Activated CD8-positive, alpha-beta memory T cell treated with anti-CD3 and anti-CD28 coated beads for 36 hours (primary cell): ENCODE measurements around the gene PUM1. TPM values are rescaled to one million over a fixed set of nuclear protein-coding genes. Genes with fewer than 3 reads are reported as not detected.

Experiments used
- CTCF ChIA-PET: fragments of 350-600 bp; sonication (Branson Sonifier 250); formaldehyde crosslinking; loops from one replicate; lab custom pipeline; 2021; ENCODE audit warnings: antibody characterized with exemption; lab: Charles Lee
- POLR2A ChIA-PET: fragments of 350-600 bp; sonication (Branson Sonifier 250); formaldehyde crosslinking; loops from one replicate; lab custom pipeline; 2021; ENCODE audit warnings: antibody characterized with exemption; lab: Charles Lee
- total RNA-seq, 2 experiments: library from RNA; stranded (reverse); gene quantifications; one replicate each; pipeline ENCODE4 v1.2.3, GENCODE V29; 2021

PUM1 gene
- total RNA-seq, 2 experiments from 2014 or later: 94.9 to 104 TPM

DNA sequence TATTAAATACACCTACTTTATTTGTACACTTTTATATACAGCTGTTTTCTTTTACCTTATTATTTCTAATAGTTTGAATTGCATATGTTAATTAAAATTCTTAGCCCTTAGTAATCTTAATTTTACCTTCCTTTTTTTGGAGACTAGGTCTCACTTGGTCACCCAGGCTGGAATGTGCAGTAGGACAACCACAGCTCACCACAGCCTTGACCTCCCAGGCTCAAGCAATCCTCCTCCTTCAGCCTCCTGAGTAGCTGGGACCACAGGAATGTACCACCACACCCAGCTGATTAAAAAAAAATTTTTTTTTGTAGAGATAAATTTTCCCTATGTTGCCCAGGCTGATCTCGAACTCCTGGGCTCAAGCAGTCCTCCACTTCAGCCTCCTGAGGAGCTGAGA lies 141.9 kb downstream of the PUM1 start:
- ChIA-PET POLR2A (no interaction called here), CTCF (interaction anchor here (1.6 kb wide), 1 partner anchor 122 kb away, joined by 5 read pairs; no protein-coding TSS in a partner anchor)

DNA sequence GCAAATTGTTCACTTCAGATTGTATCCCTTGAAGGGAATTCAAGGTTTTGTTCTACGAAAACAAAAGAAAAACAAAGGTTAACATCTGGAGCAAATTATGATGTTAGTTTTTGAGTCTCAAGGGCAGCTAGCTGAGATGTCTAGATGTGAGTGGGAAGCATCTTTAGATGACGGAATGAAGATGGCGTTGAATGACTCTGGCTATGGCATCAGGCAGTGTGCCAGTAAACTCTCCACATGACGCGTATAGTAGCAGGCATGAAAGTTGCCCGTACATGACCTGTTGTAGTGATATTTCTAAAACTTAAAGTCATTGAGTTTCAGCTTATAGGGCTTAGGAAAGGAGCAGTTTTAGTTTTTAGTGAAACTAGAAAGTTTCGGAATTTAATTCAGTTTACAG lies 144.7 kb downstream of the PUM1 start:
- ChIA-PET POLR2A (no interaction called here), CTCF (interaction anchor here (0.8 to 3.4 kb wide), 4 partner anchors 10 to 138 kb away, joined by 3 to 18 read pairs (median 8); no protein-coding TSS in a partner anchor)

DNA sequence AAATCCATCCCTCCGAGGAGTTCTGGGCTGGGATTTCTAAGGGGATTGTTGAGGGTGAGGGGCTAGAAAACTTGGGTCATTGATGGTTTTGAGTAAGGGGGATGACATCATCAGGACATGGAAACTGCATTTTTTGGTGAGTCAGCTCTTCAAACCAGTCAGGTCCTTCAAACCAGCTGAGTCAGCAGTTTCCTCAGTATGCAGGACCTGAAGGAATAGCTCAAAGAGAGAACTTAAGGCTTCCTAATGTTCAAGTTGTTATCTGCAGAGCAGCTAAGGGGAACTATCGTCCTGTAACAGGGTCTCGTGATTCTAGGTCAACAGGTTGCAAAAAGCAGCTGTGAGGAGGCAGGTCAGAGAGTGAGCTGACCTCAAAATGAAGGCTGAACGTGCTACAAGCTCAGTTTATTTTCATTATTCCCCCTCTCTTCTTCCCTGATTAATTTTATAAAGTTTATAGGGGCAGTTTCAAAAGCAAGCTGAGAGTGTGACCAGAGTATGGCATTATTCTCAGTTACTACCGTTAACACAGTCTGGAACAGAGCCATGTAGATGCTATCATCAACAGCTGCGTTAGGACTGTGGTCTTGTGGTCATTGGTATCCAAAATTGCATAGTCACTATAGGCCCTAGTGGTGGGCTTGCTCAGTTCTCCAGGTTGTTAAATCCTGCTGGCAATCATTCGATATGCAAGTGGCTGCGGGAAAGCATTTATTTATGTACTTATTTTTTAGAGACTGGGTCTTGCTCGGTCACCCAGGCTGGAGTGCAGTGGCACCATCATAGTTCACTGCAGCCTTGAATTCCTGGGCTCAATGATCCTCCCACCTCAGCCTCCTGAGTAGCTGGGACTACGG lies 146.3 kb downstream of the PUM1 start:
- CTCF ChIA-PET: interaction anchor here (1.3 to 3.4 kb wide), 5 partner anchors 9 to 137 kb away, joined by 3 to 18 read pairs (median 8); no protein-coding TSS in a partner anchor
- POLR2A ChIA-PET: no interaction called here

DNA sequence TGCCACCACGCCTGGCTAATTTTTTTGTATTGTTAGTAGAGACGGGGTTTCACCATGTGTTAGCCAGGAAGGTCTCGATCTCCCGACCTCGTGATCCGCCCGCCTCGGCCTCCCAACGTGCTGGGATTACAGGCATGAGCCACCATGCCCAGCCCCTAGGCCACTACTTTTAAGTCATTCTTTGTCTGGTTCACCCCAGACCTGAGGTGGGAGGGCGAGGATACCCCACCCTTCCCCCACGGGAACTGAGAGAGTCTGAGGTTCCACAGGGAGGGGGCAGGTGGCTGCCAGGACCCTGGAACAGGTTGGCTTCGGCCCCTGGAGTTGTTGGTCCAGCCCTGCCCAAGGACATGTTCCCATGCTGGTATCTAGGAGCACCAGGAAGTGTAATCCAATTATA lies 149.2 kb downstream of the PUM1 start:
- CTCF ChIA-PET: interaction anchor here (1.7 kb wide), 1 partner anchor 115 kb away, joined by 4 read pairs; no protein-coding TSS in a partner anchor

DNA sequence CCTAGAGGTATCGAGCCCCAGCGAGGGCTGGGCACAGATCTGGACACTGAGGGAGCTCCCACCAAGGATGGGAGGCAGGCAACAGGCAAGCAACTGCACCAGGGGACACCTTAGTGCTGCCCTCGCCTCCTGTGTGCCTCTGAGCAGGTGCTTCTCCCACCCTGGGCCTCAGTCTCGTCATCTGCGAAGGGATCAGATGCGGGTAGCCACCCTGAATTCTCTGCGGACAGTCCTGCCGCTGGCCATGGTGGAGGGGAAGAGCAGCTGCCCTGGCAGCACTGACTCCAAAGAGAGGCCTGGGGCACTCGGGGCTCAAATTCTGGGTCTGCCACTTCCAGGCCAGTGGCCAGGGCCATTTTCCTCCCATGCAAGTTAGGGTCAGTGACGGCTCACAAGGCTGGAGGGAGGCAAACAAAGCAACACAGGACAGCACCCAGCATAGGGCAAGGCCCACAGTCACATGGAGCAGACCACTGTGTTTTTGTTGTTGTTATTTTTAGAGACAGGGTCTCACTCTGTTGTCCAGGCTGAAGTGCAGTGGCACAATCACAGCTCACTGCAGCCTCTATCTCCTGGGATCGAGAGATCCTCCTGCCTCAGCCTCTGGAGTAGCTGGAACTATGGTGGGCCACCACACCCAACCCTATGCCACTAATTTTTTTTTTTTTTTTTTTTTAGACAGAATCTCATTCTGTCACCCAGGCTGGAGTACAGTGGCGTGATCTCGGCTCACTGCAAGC lies 149.9 kb downstream of the PUM1 start:
- POLR2A ChIA-PET: no interaction called here
- CTCF ChIA-PET: interaction anchor here (1.7 kb wide), 1 partner anchor 114 kb away, joined by 4 read pairs; no protein-coding TSS in a partner anchor

More for the DNA sequence above, 149.2 kb downstream of the PUM1 start:
- POLR2A ChIA-PET: no interaction called here

DNA sequence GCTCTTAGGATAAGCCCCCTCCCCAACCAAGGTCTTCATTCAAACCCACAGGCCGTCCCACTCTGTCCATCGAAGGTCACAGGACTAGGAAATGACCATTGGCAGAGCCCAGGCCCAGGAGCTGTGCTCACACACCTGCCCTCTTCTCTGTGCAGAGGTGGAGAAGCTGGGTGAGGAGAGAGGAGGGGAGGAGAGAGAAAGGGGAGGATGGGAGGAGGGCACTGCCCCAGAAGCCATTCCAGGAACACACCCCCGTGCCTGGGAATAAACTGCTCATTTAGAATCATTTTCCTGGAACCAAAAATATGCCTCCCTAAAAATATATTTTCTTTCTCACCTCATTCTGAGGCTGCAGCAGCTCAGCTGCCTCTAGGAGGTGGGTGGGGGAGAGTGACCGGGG lies 150.6 kb downstream of the PUM1 start:
- CTCF ChIA-PET: interaction anchor here (1.2 to 1.7 kb wide), 2 partner anchors 113 to 135 kb away, joined by 4 to 8 read pairs; no protein-coding TSS in a partner anchor
- POLR2A ChIA-PET: no interaction called here

DNA sequence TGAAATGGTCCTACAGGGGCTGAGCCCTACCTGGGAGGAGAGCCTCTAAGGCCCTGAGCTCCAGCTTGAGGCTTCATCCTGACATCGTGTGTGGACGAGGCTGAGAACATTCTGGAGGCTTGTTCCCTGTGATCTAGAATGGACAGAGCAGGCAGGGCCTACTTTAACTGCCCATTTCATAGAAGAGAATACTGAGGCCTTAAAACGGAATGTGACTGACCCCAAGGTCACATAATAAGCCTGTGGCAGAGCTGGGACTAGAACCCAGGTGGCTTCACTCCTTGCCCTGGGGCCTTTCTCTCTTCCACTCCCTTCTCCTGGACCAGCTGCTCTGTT lies 151.0 kb downstream of the PUM1 start:
- ChIA-PET POLR2A (no interaction called here), CTCF (interaction anchor here (1.2 to 5.8 kb wide), 3 partner anchors 112 to 135 kb away, joined by 4 to 66 read pairs (median 8); no protein-coding TSS in a partner anchor)

DNA sequence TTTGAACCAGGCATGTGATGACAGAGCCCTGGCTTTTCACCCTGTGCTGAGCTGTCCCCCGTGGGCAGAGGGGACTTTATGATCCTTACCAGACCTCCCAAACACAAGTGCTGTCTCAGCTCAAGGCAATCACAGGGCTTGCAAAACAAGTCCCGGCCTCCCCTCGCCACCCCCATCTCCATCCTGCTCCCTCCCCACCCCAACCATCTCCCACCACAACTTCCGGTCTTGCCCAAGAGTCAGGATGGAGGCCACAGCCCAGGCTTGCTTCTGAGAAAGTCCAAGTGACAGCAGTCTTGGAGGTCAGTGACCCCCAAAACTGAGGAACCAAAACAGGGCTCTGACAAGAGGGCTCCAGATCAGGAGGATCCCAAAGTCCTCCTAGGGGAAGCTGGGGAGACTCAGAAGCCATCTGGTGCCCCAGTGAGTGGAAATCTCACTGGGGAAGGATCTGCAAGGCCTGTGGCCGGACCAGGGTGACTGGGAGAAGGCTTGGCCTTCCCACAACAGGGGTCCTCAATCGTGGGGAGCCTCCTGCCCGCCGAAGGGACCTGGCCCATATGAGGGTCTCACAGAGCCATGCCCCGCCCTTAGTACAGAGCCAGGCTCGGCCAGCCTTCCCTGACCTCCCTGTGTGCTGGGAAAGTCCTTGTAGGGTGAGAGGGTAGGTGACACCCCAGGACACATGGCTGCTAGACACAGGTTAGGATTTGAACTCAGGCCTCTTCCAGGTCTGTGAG lies 152.4 kb downstream of the PUM1 start:
- CTCF ChIA-PET: interaction anchor here (0.6 to 5.8 kb wide), 6 partner anchors 12 to 330 kb away, joined by 3 to 66 read pairs (median 4); no protein-coding TSS in a partner anchor
- POLR2A ChIA-PET: no interaction called here

DNA sequence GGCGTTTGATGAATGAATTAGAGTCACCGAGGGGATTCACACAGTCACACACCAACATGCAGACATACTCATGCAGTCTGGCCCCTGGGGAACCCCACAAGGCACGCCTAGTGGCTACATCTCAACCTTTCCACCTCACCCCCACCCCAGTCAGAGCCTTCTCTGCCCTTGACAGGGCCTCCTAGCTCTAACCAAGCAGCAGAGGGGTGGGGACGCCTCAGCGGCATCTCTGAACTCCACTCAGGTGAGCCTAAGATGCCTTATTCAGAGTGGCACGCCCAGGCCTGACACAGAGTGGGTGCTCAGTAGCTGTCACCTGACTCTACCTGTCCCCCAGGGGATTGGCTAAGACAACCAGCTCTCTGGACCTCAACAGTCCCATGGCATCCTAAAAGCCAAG lies 153.3 kb downstream of the PUM1 start:
- CTCF ChIA-PET: interaction anchor here (0.6 to 5.8 kb wide), 8 partner anchors 8 to 331 kb away, joined by 3 to 66 read pairs (median 4); no protein-coding TSS in a partner anchor

DNA sequence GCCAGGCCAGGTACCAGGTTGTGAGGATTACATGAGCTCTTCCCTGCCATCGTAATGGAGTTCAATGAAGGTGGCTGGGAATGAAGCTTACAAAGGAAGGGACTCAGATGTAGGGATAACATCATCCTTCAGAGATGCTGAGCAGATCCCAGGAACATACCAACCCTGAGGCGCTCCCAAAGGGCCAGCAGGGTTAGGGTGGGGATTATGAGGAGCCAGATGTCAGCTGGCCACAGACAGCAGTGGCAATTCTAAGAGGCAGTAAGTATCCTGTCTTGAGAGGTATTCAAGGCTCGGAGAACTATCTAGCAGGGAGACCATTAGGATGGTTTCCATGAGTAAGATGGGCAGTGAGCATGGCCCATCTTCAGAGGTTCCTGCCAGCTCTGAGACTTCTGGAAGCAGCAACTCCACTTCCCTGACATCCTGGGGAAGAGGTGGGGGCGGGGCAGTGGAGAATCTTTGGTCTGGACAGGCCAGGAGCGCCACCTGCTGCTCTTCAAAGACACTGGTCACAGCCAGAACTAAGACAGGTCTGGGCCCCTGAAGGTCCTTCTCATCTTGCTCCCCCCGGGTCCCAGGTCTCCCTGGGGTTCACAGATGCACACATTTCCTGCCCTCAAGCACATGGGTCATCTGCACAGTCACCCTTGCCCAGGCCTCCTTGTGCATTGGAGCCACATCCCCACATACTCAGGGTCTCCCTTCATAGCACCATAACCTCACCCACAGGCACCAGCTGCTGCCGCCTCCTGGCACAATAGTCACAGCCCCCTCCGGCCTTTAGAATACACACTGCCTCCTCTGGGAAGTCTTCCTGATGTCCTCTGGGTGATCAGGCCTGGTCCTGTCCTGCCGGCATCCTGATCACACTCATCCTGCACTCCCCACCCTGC lies 154.2 kb downstream of the PUM1 start:
- ChIA-PET POLR2A (no interaction called here), CTCF (interaction anchor here (0.9 to 5.8 kb wide), 16 partner anchors 9 to 192 kb away, joined by 3 to 66 read pairs (median 4); no protein-coding TSS in a partner anchor)

More for the DNA sequence above, 153.3 kb downstream of the PUM1 start:
- POLR2A ChIA-PET: no interaction called here

DNA sequence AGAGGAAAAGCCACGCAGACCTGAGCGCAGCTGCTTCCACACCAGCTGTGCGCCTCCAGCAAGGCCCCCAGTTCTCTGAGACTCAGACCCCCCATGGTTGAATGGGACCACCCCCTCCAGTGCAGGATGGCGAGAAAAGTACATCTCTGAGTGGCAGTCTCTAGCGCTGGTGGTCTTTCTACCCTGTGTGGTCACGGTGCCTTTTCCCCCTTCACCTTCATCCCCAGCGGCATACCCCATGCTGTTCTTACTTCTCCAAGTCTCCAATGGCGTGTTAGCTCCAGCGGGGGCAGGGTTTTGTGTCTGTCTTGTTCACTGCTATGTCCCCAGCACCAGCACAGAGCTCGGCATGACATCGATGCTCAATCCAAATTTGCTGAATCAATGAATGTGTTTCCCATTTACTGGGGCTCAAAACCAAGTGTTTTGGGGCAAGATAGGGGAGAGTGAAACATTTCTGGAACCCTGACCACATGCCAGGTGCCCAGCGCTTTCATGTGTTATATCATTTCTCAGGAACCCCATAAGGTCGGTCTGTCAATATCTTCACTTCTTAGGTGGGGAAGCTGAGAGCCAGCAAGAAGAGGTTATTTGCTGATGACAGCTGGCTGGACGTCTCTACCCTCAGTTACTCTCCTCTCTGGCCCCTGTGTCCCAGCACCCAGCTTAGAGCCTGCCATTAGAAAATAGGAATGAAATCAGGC lies 156.0 kb downstream of the PUM1 start:
- ChIA-PET CTCF (interaction anchor here (0.7 to 5.8 kb wide), 5 partner anchors 11 to 190 kb away, joined by 3 to 66 read pairs (median 8); no protein-coding TSS in a partner anchor), POLR2A (no interaction called here)

DNA sequence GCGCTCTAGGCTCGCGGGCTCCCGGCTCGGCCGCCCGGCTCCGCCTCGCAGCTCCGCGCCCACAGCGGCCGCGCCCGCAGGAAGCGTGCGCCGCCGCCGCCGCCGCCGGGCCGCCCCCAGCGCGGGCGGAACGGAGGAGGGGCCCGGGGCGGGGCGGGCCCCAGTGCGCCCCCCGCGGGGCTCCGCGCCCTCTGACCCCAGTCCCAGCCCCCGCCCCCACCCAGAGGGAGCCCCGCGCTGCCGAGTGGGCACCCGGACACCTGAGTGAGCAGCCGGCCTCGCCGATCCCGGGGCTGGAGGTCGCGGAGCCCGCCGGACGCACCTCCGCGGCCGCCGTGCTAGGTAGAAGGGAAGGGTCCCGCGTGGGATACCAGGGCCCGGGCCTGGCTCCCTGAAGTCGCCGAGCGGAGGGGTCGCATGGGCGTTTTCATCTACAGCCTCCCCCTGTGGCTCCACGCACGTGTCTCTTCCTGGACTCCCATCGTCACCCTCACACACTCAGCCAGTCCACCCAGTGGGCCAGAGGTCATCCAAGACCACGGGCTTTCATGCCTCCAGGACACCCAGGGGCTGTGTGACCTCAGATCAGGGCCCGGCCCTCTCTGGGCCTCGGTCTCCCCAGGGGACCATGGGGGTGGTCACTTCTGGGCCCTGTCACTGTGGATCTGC lies 156.7 kb downstream of the PUM1 start, which contains the start of gene SDC3:
Gene SDC3 (minus strand): TSS at position 63 of the 669 bp plus-strand sequence. CDS start 172 bp downstream, outside the sequence.
- ChIA-PET CTCF (interaction anchor here (2.3 to 5.8 kb wide), 2 partner anchors 107 to 127 kb away, joined by 8 to 66 read pairs; no protein-coding TSS in a partner anchor), POLR2A (no interaction called here)

DNA sequence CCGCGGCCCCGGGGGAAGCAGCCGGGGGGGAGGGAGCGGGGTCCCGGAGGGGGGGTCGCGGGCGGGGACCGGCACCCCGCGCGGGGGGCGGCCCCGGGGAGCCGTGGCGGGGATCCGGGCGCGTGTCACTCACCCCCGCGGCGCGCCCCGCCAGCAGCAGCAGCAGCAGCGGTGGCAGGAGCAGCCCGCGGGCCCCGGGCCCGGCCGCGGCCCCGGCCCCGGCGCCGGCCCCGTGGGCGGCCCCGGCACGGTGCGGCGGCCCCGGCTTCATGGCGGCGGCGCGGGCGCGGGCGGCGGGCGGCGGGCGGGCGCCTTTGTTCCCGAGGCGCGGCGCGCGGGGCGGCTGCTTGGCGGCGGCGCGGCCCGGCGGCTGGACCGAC lies 157.2 kb downstream of the PUM1 start:
- POLR2A ChIA-PET: no interaction called here

DNA sequence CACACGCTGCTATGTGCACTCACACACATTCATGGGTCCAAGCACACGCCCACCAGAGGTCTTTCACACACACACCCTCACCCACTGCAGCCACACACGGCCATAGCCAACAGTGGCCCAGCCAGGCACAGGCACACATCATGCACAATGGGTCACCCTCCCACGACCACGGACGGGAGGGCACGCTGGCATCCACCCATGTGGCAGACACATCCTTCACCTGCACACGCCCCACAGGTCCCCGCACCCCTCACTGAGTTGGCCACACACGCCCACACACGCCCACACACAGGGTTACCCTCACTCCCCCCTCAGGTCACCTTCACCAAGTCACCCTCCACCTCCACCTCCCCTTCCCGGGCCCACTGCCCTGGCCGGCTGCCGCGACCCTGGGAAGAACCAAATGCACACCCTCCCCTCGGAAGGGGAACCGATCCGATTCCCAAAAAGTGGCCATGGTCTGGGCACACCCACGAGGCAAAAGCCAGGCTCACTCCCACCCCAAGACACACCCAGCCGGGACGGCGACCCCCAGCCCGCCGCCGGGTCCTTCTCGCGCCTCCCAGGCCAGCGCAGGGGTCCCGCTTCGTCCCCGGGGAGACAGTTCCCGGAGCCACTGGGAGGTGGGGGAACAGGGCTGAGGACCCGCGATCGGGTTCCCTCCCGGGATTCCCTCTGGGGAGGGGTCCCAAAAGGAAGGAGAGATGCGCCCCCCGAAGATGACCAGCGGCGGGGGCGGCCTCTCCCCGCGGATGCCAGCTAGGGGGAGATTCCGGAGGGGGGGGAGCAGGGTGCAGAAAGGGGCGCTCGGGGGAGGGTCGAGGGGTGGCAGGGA lies 157.8 kb downstream of the PUM1 start:
- CTCF ChIA-PET: interaction anchor here (1.0 to 4.1 kb wide), 2 partner anchors 106 to 125 kb away, joined by 3 to 18 read pairs; no protein-coding TSS in a partner anchor
- POLR2A ChIA-PET: no interaction called here

More for the DNA sequence above, 157.2 kb downstream of the PUM1 start:
- CTCF ChIA-PET: no interaction called here

DNA sequence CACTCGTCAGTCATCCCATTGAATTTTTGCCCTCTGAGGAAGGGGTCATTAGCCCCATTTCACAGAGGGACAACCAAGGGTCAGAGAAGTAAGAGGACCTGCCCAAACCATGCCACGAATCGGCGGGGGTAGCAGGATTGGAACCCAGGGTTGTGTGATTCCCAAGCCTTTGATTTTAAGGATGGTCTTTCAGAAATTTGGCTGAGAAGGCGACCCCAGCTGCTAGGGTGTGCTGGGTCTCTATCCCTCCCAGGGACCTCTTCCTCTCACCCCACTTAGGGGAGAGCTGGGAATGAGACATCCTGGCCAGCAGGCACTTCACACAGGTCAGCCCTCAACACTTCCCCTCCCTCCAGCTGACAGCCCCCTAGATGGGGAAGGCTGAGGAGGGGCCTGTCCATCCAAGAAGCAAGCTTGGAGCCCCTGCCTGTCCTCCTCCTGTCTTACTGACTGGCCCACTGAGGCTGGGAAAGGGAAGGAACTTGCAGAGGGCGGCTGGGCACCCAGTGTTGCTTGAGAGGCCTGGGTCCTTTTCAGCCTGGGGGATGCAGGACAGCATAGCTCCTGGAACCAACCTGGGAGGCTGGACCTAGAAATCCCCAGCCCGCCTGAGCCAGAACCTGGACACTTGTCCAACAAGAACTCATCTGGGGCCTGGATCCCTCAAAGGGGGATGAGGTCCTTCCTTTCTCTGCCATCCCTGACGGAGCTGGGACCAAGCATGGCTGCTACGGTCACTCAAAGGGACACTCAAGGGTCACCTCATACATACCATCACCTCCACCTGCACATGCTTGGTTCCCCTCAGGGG lies 158.7 kb downstream of the PUM1 start:
- ChIA-PET CTCF (interaction anchor here (1.0 to 4.1 kb wide), 2 partner anchors 105 to 124 kb away, joined by 3 to 18 read pairs; no protein-coding TSS in a partner anchor), POLR2A (no interaction called here)
